ENCODE measurements around the gene WASF2. TPM values are rescaled to one million over a fixed set of nuclear protein-coding genes. Genes with fewer than 3 reads are reported as not detected.

WASF2 gene
- polyA plus RNA-seq, 4 donors: 19.5 to 60.4 (median 34.9) TPM

DNA sequence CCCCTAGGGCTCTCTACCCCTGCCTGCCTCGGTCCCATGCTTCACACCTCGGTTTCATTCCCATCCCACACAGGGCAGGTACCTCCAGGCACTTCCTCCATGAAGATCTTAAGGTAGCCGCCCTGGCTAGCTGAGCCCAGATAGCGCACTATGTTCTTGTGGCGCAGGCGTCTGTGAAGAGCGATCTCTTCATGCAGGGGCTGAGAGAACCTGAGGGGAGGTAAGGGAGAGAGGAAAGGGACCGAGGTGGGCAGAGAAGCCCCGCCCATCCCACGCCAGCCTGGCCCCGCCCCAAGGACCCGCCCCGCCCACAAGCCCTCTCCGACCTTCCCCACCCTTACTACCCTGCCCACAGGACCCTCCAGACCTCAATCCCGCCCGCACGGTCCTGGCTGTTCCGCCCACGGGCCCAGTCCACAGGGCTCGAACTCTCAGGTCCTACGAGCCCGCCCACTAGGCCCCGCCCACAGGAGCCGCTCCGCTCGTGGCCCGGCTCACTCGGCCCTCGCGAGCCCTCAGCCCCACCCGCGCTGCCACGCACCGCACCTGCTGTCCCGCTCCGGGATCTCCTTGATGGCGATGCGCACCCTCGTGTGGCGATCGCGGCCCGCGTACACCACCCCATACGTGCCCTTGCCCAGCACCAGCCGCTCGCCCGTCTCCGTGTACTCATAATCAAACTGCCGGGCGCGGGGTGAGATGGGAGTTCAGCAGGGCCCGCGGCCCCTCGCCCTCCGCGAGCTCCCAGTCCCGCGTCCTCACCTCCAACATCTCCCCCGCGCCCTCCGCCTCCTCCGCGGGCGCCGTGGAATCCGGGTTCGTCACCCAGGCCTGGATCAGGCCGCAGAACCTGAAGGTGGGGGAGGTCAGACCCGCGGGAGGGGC lies 129.6 kb downstream of the WASF2 start:
- Histone ChIP-seq H3K27me3 (ENCODE audit: control insufficient read depth in 3 of 3, insufficient read depth in 3 of 3, low read length in 3 of 3) (peaks cover 0 to 35% (median 0%) of the 10 kb centered on the region in 3 donors), H3K27ac (ENCODE audit: low read depth in 1 of 3, low read length in 2 of 3) (no peak overlapping the region), H3K9me3 (ENCODE audit: control insufficient read depth in 2 of 2, insufficient read depth in 1 of 2, low read depth in 1 of 2, low read length in 1 of 2) (no peaks in the 10 kb centered on the region), H3K4me1 (ENCODE audit: control insufficient read depth in 3 of 3, insufficient read depth in 2 of 3, low read depth in 1 of 3, low read length in 2 of 3) (peaks cover 0 to 30% (median 4%) of the 10 kb centered on the region in 3 donors), H3K36me3 (ENCODE audit: control insufficient read depth in 3 of 3, insufficient read depth in 2 of 3, low read depth in 1 of 3, low read length in 3 of 3) (peaks cover 0 to 20% (median 4%) of the 10 kb centered on the region in 3 donors), H3K4me3 (ENCODE audit: low read depth in 1 of 3, low read length in 3 of 3) (peak overlapping the region in 2 of 3 donors; percentile 24 to 33)
- WGBS, 3 donors: 21 to 32% (median 24%) methylated on average over 50 to 71 of the region's 71 CpGs
- FAIRE-seq (no peak), DNase-seq (peak in 1 of 2 donors; percentile 59)

DNA sequence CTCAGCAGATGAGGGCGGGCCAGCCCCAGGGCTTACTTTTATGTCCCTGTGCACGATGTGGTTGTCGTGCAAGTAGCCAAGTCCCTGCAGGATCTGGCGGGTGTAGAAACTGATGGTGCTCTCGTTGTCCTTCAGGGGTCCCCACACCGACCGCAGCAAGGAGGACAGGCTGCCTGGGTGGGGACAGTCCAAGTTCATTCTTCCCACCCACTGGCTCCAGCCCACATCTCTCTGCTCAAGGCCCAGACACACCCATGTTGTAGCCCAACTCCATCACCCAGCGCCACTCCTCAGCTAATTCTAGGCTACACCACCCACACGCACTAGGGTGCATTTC lies 130.2 kb downstream of the WASF2 start:
- Histone ChIP-seq H3K36me3 (ENCODE audit: control insufficient read depth in 3 of 3, insufficient read depth in 2 of 3, low read depth in 1 of 3, low read length in 3 of 3) (peaks cover 0 to 24% (median 4%) of the 10 kb centered on the region in 3 donors), H3K27ac (ENCODE audit: low read depth in 1 of 3, low read length in 2 of 3) (no peak overlapping the region), H3K9me3 (ENCODE audit: control insufficient read depth in 2 of 2, insufficient read depth in 1 of 2, low read depth in 1 of 2, low read length in 1 of 2) (no peaks in the 10 kb centered on the region), H3K27me3 (ENCODE audit: control insufficient read depth in 3 of 3, insufficient read depth in 3 of 3, low read length in 3 of 3) (peaks cover 0 to 35% (median 0%) of the 10 kb centered on the region in 3 donors), H3K4me1 (ENCODE audit: control insufficient read depth in 3 of 3, insufficient read depth in 2 of 3, low read depth in 1 of 3, low read length in 2 of 3) (peaks cover 0 to 25% (median under 1%) of the 10 kb centered on the region in 3 donors), H3K4me3 (ENCODE audit: low read depth in 1 of 3, low read length in 3 of 3) (peak overlapping the region in 1 of 3 donors; percentile 24)
- 35 to 58% (median 45%) methylated on average over 9 of the region's 9 CpGs for WGBS, 3 donors
- DNase-seq: no peak
- no peak for FAIRE-seq

DNA sequence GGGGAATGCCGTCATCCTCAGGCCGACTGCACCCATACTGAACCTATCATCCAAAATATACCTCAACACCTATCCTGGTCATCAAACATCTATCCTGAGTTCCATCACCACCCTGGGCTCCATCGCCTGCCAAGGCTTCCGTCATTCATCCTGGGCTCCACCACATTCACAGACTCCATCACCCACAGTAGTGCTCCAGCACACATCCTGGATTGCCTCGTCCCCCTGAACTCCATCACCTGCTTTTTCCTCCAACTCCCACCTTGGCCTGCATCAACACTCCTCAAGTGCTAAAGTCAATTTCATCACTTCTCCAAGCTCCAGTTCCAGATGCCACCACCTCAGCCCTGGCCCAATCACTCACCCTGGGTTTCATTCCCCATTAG lies 131.0 kb downstream of the WASF2 start:
- no peak for FAIRE-seq
- WGBS, 3 donors: 96 to 97% (median 97%) methylated on average over 5 of the region's 5 CpGs
- peaks cover 0 to 35% (median 0%) of the 10 kb centered on the region in 3 donors for H3K27me3 ChIP-seq (ENCODE audit: control insufficient read depth in 3 of 3, insufficient read depth in 3 of 3, low read length in 3 of 3)

GRCh38 chr1:27358038-27358927 lies 131.7 kb downstream of the WASF2 start:
- H3K4me3 ChIP-seq (ENCODE audit: low read depth in 1 of 3, low read length in 3 of 3): no peak overlapping the region
- peaks cover 0 to 25% (median 0%) of the 10 kb centered on the region in 3 donors for H3K4me1 ChIP-seq (ENCODE audit: control insufficient read depth in 3 of 3, insufficient read depth in 2 of 3, low read depth in 1 of 3, low read length in 2 of 3)
- no peaks in the 10 kb centered on the region for H3K9me3 ChIP-seq (ENCODE audit: control insufficient read depth in 2 of 2, insufficient read depth in 1 of 2, low read depth in 1 of 2, low read length in 1 of 2)
- H3K27ac ChIP-seq (ENCODE audit: low read depth in 1 of 3, low read length in 2 of 3): no peak overlapping the region
- FAIRE-seq: no peak
- H3K36me3 ChIP-seq (ENCODE audit: control insufficient read depth in 3 of 3, insufficient read depth in 2 of 3, low read depth in 1 of 3, low read length in 3 of 3): peaks cover 0 to 24% (median 4%) of the 10 kb centered on the region in 3 donors
- peaks cover 0 to 35% (median 0%) of the 10 kb centered on the region in 3 donors for H3K27me3 ChIP-seq (ENCODE audit: control insufficient read depth in 3 of 3, insufficient read depth in 3 of 3, low read length in 3 of 3)
- DNase-seq: no peak
- 85 to 91% (median 86%) methylated on average over 20 to 21 of the region's 21 CpGs for WGBS, 3 donors

More for the DNA sequence above, 131.0 kb downstream of the WASF2 start:
- no peak for DNase-seq
- H3K36me3 ChIP-seq (ENCODE audit: control insufficient read depth in 3 of 3, insufficient read depth in 2 of 3, low read depth in 1 of 3, low read length in 3 of 3): peaks cover 0 to 26% (median 4%) of the 10 kb centered on the region in 3 donors
- no peaks in the 10 kb centered on the region for H3K9me3 ChIP-seq (ENCODE audit: control insufficient read depth in 2 of 2, insufficient read depth in 1 of 2, low read depth in 1 of 2, low read length in 1 of 2)
- peaks cover 0 to 21% (median 0%) of the 10 kb centered on the region in 3 donors for H3K4me1 ChIP-seq (ENCODE audit: control insufficient read depth in 3 of 3, insufficient read depth in 2 of 3, low read depth in 1 of 3, low read length in 2 of 3)
- no peak overlapping the region for H3K27ac ChIP-seq (ENCODE audit: low read depth in 1 of 3, low read length in 2 of 3)
- no peak overlapping the region for H3K4me3 ChIP-seq (ENCODE audit: low read depth in 1 of 3, low read length in 3 of 3)

- WGBS, 3 donors: 7 to 28% (median 14%) methylated on average over 34 to 40 of the region's 40 CpGs
- Histone ChIP-seq H3K9me3 (ENCODE audit: control insufficient read depth in 2 of 2, insufficient read depth in 1 of 2, low read depth in 1 of 2, low read length in 1 of 2) (no peaks in the 10 kb centered on the region), H3K36me3 (ENCODE audit: control insufficient read depth in 3 of 3, insufficient read depth in 2 of 3, low read depth in 1 of 3, low read length in 3 of 3) (peaks cover 0 to 19% (median 4%) of the 10 kb centered on the region in 3 donors), H3K4me3 (ENCODE audit: low read depth in 1 of 3, low read length in 3 of 3) (peak overlapping the region; percentile 22 to 45 (median 35)), H3K4me1 (ENCODE audit: control insufficient read depth in 3 of 3, insufficient read depth in 2 of 3, low read depth in 1 of 3, low read length in 2 of 3) (peaks cover 0 to 25% (median 0%) of the 10 kb centered on the region in 3 donors), H3K27ac (ENCODE audit: low read depth in 1 of 3, low read length in 2 of 3) (no peak overlapping the region), H3K27me3 (ENCODE audit: control insufficient read depth in 3 of 3, insufficient read depth in 3 of 3, low read length in 3 of 3) (peaks cover 0 to 35% (median 0%) of the 10 kb centered on the region in 3 donors)
- FAIRE-seq: no peak
- DNase-seq: peak; percentile 65 to 83
Measured at GRCh38 chr1:27357281-27358037, 132.5 kb downstream of the WASF2 start.

DNA sequence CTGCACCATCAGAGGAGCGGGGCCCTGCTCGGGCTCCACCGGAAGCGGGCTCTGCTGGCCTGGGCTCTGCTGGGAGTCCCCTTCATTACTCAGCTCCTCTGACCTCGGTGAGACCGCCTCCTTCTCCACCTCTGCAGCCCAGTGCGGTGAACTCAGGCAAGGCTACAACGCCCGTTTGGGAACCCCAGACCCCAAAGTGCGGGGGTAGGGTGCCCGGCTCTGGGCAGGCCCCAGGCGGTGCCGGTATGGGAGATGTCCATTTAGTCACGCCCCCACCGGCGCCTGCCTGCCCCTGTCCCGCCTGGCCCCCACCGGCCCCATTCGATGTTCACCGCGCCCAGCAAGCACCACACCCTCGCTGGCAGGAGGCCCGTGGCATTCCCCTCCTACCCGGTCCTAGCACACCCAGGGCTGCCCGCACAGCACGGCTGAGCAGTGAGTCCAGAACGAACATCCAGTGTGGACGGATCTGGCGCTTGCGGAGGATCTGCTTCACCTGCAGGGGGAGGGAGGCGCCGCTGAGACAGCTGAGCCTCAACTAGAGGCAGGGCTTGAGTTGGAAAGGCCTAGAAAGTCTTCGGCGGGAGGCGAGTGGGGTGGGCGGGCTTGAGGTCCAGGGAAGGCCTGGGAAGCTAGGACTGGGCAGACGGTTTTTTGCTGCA lies 133.2 kb downstream of the WASF2 start:
- Histone ChIP-seq H3K4me1 (ENCODE audit: control insufficient read depth in 3 of 3, insufficient read depth in 2 of 3, low read depth in 1 of 3, low read length in 2 of 3) (peaks cover 0 to 25% (median 0%) of the 10 kb centered on the region in 3 donors), H3K36me3 (ENCODE audit: control insufficient read depth in 3 of 3, insufficient read depth in 2 of 3, low read depth in 1 of 3, low read length in 3 of 3) (peaks cover 0 to 15% (median 4%) of the 10 kb centered on the region in 3 donors), H3K27me3 (ENCODE audit: control insufficient read depth in 3 of 3, insufficient read depth in 3 of 3, low read length in 3 of 3) (peaks cover 0 to 35% (median 0%) of the 10 kb centered on the region in 3 donors), H3K27ac (ENCODE audit: low read depth in 1 of 3, low read length in 2 of 3) (no peak overlapping the region), H3K9me3 (ENCODE audit: control insufficient read depth in 2 of 2, insufficient read depth in 1 of 2, low read depth in 1 of 2, low read length in 1 of 2) (no peaks in the 10 kb centered on the region), H3K4me3 (ENCODE audit: low read depth in 1 of 3, low read length in 3 of 3) (peak overlapping the region in 1 of 3 donors; percentile 45)
- no peak for FAIRE-seq
- peak in 1 of 2 donors; percentile 70 for DNase-seq
- 18 to 67% (median 40%) methylated on average over 29 to 37 of the region's 37 CpGs for WGBS, 3 donors

- Histone ChIP-seq H3K27me3 (ENCODE audit: control insufficient read depth in 3 of 3, insufficient read depth in 3 of 3, low read length in 3 of 3) (peaks cover 0 to 34% (median 0%) of the 10 kb centered on the region in 3 donors), H3K36me3 (ENCODE audit: control insufficient read depth in 3 of 3, insufficient read depth in 2 of 3, low read depth in 1 of 3, low read length in 3 of 3) (peaks cover 0 to 15% (median 4%) of the 10 kb centered on the region in 3 donors), H3K27ac (ENCODE audit: low read depth in 1 of 3, low read length in 2 of 3) (no peak overlapping the region), H3K4me3 (ENCODE audit: low read depth in 1 of 3, low read length in 3 of 3) (no peak overlapping the region), H3K4me1 (ENCODE audit: control insufficient read depth in 3 of 3, insufficient read depth in 2 of 3, low read depth in 1 of 3, low read length in 2 of 3) (peaks cover 0 to 30% (median 0%) of the 10 kb centered on the region in 3 donors), H3K9me3 (ENCODE audit: control insufficient read depth in 2 of 2, insufficient read depth in 1 of 2, low read depth in 1 of 2, low read length in 1 of 2) (no peaks in the 10 kb centered on the region)
- FAIRE-seq (no peak), DNase-seq (no peak)
- 85 to 91% (median 86%) methylated on average over 13 of the region's 13 CpGs for WGBS, 3 donors
Measured at GRCh38 chr1:27356277-27356618, 133.7 kb downstream of the WASF2 start.
